Skeletal muscle satellite cell (primary cell): ENCODE data around the gene WDR74.

Source experiments
- H3K27me3 ChIP-seq: 2 replicates; pipeline ENCODE4 v1.7.0; 2013; ENCODE audit warnings: low read length; ENCODE audit not compliant: control insufficient read depth, insufficient read depth
- H3K36me3 ChIP-seq: 2 replicates; pipeline ENCODE4 v1.7.0; 2013; ENCODE audit warnings: mild to moderate bottlenecking, control low read depth, low read length; ENCODE audit not compliant: insufficient read depth
- H3K4me1 ChIP-seq: 2 replicates; pipeline ENCODE4 v1.7.0; 2013; ENCODE audit warnings: low read length; ENCODE audit not compliant: control insufficient read depth, insufficient read depth
- H3K4me2 ChIP-seq: 2 replicates; pipeline ENCODE4 v1.7.0; 2013; ENCODE audit warnings: mild to moderate bottlenecking, low read length
- H3K4me3 ChIP-seq: 2 replicates; pipeline ENCODE4 v1.7.0; 2013; ENCODE audit warnings: low read length
- H3K9ac ChIP-seq: 2 replicates; pipeline ENCODE4 v1.7.0; 2013; ENCODE audit warnings: mild to moderate bottlenecking, low read depth, low read length, moderate library complexity
- H3K9me3 ChIP-seq: replicated peaks from 2 replicates; pipeline ENCODE4 v1.7.0; 2013; ENCODE audit warnings: mild to moderate bottlenecking, control low read depth, low read length

Gene WDR74

GRCh38 chr11:62856333-62856895 lies 17.0 kb upstream of the WDR74 start:
- peak overlapping the region; percentile 83 for H3K4me3 ChIP-seq
- peaks cover 29% of the 10 kb centered on the region for H3K4me1 ChIP-seq
- H3K36me3 ChIP-seq: peaks cover 39% of the 10 kb centered on the region
- peak overlapping the region; percentile 87 for H3K9ac ChIP-seq
- H3K9me3 ChIP-seq: no peaks in the 10 kb centered on the region
- peak overlapping the region; percentile 90 for H3K4me2 ChIP-seq
- no peaks in the 10 kb centered on the region for H3K27me3 ChIP-seq

GRCh38 chr11:62855571-62856332 lies 16.4 kb upstream of the WDR74 start:
- Histone ChIP-seq H3K9me3 (no peaks in the 10 kb centered on the region), H3K36me3 (peaks cover 42% of the 10 kb centered on the region), H3K27me3 (no peaks in the 10 kb centered on the region), H3K4me2 (peak overlapping the region; percentile 90), H3K4me3 (peak overlapping the region; percentile 83), H3K9ac (peak overlapping the region; percentile 87), H3K4me1 (peaks cover 29% of the 10 kb centered on the region)

DNA sequence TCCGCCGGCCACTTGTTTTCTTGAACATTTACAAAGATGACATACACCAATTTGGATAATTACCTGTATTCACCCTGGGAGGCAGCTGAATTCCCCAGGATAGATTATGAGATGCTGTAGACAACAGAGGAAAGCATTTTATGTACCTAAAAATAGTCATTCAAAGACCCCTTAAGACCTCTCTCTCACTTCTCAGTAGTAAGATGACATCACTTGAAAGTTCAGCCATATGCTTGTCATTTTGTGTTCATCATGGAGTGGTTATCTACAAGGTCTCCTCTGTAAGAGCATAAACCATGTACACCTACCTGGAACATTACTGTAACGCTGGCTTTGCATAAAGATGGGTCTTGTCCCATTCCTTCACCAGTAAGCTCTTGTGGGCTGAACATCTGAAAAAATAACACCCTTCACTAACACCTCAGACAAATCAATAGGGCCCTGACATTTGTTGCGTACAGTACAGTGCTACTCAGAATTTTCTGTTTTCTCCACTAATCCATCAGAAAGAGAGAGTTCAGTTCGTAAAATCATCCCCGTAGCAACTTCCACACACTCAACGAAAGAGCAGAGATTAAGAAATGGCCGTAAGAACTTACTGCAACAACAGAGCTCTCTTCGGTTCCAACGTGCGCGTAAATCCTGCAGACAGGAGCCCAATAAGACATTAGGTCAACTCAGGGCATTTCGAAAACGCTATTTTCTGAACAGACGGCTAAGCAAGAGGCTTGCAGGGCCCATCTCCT lies 15.6 kb upstream of the WDR74 start:
- Histone ChIP-seq H3K36me3 (peaks cover 42% of the 10 kb centered on the region), H3K9me3 (no peaks in the 10 kb centered on the region), H3K27me3 (no peaks in the 10 kb centered on the region), H3K4me3 (peak overlapping the region; percentile 83), H3K4me1 (peaks cover 29% of the 10 kb centered on the region), H3K9ac (peak overlapping the region; percentile 86), H3K4me2 (peak overlapping the region; percentile 89)

GRCh38 chr11:62854013-62854824 lies 14.8 kb upstream of the WDR74 start:
- peak overlapping the region; percentile 86 for H3K9ac ChIP-seq
- H3K9me3 ChIP-seq: no peaks in the 10 kb centered on the region
- peaks cover 29% of the 10 kb centered on the region for H3K4me1 ChIP-seq
- H3K4me2 ChIP-seq: peak overlapping the region; percentile 89
- H3K4me3 ChIP-seq: peak overlapping the region; percentile 83
- H3K27me3 ChIP-seq: no peaks in the 10 kb centered on the region
- peaks cover 42% of the 10 kb centered on the region for H3K36me3 ChIP-seq

DNA sequence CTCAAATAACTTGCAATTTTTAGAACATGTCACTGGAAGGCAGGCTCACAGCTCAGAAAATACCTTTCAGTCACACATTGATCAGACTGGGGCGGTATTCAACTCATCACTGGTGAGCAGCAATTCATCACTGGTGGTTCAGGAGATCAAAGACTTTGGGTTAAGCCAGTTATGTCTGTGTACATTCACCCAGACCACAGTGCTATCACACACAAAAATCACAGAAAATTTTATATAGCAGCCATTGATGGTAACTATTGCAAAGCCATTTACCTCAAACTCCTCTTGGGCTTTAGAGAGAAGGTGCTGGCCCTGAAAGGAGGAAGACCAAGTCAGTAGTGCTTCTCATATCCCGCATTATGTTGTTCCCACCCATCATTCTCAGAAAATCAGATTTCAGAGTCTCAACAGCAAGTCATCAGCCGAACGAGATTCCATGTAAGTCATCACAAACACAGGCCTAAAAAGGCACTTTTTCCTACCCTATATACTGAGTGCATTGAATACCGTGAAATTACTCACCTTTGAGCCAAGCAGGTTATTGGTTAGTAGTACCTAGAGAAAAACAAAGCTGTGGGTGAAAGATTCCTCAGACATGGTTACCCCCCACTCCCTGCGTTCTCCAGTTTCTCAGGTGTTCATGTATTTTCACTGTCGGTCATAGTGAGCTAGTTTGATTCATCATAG lies 14.0 kb upstream of the WDR74 start:
- no peaks in the 10 kb centered on the region for H3K27me3 ChIP-seq
- peaks cover 42% of the 10 kb centered on the region for H3K36me3 ChIP-seq
- peak overlapping the region; percentile 83 for H3K4me3 ChIP-seq
- H3K9ac ChIP-seq: peak overlapping the region; percentile 86
- H3K9me3 ChIP-seq: no peaks in the 10 kb centered on the region
- peaks cover 29% of the 10 kb centered on the region for H3K4me1 ChIP-seq
- peak overlapping the region; percentile 89 for H3K4me2 ChIP-seq

- Histone ChIP-seq H3K4me2 (peak overlapping the region; percentile 89), H3K4me3 (peak overlapping the region; percentile 83), H3K9ac (peak overlapping the region; percentile 86), H3K27me3 (no peaks in the 10 kb centered on the region), H3K36me3 (peaks cover 42% of the 10 kb centered on the region), H3K9me3 (no peaks in the 10 kb centered on the region), H3K4me1 (peaks cover 22% of the 10 kb centered on the region)
These were observed 13.3 kb upstream of the WDR74 start for GRCh38 chr11:62852523-62853188.

DNA sequence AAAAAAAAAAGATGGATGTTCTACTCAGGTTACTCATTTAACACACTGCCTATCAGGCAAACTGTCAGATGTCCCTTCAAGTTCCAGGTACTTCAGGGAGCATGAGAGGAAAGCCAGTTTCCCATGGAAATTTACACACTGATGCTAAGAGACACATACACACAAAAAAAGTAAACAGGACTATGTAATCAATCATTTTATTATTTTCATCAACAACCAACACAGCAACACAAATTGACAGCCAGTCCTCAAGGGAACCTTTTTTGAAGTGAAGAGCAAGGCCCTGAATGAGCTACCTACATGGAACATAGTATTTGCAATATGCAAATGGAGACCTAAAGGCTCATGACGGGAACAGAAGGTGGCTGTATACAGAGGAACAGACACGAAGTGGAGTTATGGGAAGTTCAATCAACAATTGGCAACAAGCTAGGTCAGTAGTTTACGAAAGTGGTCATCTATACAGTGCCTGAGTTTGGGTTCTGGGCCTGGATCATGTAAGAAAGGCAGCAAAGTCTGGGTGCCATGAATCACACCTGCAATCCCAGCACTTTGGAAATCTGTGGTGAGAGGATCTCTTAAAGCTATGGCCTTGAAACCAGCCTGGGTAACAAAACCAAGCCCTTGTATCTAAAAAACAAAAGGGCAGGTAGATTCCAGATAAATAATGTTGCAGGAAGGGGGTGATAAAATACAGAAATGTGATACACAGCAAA lies 12.6 kb upstream of the WDR74 start:
- no peak overlapping the region for H3K9ac ChIP-seq
- no peaks in the 10 kb centered on the region for H3K27me3 ChIP-seq
- no peak overlapping the region for H3K4me3 ChIP-seq
- peak overlapping the region; percentile 89 for H3K4me2 ChIP-seq
- H3K4me1 ChIP-seq: peaks cover 21% of the 10 kb centered on the region
- H3K9me3 ChIP-seq: no peaks in the 10 kb centered on the region
- H3K36me3 ChIP-seq: peaks cover 42% of the 10 kb centered on the region

DNA sequence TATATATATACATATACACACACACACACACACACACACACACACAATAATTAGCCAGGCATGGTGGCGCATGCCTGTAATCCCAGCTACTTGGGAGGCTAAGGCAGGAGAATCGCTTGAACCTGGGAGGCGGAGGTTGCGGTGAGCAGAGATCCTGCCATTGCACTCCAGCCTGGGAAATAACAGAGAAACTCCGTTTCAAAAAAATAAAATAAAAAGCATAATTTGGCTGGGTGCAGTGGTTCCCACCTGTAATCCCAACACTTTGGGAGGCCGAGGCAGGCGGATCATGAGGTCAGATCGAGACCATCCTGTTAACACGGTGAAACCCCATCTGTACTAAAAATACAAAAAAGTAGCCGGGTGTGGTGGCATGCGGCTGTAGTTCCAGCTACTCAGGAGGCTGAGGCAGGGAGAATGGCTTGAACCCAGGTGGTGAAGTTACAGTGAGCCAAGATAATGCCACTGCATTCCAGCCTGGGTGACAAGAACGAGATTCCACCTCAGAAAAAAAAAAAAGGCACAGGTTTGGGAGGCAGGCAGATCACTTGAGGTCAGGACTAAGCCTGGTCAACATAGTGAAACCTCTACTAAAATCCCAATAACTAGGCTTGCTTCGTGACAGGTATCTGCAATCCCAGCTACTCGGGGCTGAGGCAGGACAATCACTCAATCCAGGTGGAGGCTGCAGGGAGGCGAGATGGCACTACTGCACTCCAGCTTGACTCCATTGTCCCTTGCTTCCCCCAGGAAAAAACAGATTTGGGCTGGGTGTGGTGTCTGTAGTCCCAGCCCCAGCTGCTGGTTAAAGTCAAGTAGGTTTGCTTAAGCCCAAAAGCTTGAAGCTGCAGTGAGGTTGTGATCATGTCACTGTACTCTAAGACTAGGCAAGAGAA lies 11.8 kb upstream of the WDR74 start:
- H3K9me3 ChIP-seq: no peaks in the 10 kb centered on the region
- H3K4me1 ChIP-seq: peaks cover 21% of the 10 kb centered on the region
- H3K9ac ChIP-seq: no peak overlapping the region
- H3K36me3 ChIP-seq: peaks cover 42% of the 10 kb centered on the region
- H3K27me3 ChIP-seq: no peaks in the 10 kb centered on the region
- no peak overlapping the region for H3K4me3 ChIP-seq
- H3K4me2 ChIP-seq: no peak overlapping the region

GRCh38 chr11:62847767-62848314 lies 8.5 kb upstream of the WDR74 start:
- no peaks in the 10 kb centered on the region for H3K9me3 ChIP-seq
- H3K9ac ChIP-seq: no peak overlapping the region
- peaks cover 17% of the 10 kb centered on the region for H3K36me3 ChIP-seq
- no peak overlapping the region for H3K4me2 ChIP-seq
- peaks cover 5% of the 10 kb centered on the region for H3K4me1 ChIP-seq
- H3K27me3 ChIP-seq: no peaks in the 10 kb centered on the region
- H3K4me3 ChIP-seq: no peak overlapping the region
